HG03159 (cell line): ENCODE results near the gene MTCL1.

ENCODE experiments used
- ATAC-seq: cut with Tn5 transposase; IDR thresholded peaks from one replicate; pipeline ENCODE4 v1.9.1; 2021; ENCODE audit warnings: mild to moderate bottlenecking, moderate library complexity; ENCODE audit not compliant: unreplicated experiment

The MTCL1 gene

GRCh38 chr18:8854962-8855361, 149.6 kb downstream of the MTCL1 start:
- no peak for ATAC-seq

- no peak for ATAC-seq
Measured at GRCh38 chr18:8856212-8856611, 150.9 kb downstream of the MTCL1 start.

- ATAC-seq, result no peak
Measured at GRCh38 chr18:8856769-8857393, 151.5 kb downstream of the MTCL1 start.

- ATAC-seq, result no peak
Measured at GRCh38 chr18:8857806-8858205, 152.4 kb downstream of the MTCL1 start.

- ATAC-seq, result no peak
Measured at GRCh38 chr18:8858888-8859511, 153.6 kb downstream of the MTCL1 start.

GRCh38 chr18:8860845-8861642, 155.7 kb downstream of the MTCL1 start:
- no peak for ATAC-seq

DNA sequence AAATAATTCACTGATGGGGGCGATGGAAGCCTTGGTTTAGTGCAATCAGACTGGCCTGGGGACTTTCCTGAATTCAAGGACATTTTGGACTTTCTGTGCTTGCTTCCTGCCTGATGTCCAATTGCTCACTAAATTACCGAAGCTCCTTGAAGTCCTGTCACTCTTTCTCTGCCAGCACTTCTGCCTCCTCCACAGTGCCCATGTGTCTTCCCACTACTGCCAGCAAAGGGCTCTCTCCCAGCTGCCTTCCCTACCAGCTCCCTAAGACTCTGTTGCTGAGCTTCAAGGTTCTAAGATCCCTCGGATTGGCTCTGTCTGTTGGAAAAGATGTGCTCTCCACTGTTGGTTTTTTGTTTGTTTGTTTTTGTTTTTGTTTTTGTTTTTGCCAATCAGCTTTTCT, 158.1 kb downstream of the MTCL1 start:
- no peak for ATAC-seq

- ATAC-seq, result no peak
Measured at GRCh38 chr18:8865934-8866333, 160.6 kb downstream of the MTCL1 start.

DNA sequence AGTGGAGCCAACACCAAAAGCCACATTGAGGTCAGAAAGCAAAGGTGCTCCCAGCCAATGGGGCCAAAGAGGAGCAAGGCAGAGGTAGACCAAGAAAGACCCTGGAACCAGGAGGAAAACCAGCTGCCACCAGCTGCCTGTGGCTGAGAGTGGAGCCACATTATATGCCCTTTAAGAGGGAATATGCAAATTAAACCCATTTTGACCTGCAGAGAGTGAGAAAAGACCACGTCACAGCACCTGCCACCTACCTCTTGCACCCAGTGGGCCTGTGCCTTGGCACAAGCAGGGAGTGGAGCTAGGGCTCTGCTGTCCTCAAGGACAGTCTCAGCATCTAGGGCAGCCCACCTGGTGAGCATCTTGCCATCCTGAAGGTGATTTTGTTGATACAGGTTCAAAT, 161.3 kb downstream of the MTCL1 start:
- no peak for ATAC-seq

- no peak for ATAC-seq
Measured at GRCh38 chr18:8868276-8868675, 162.9 kb downstream of the MTCL1 start.

DNA sequence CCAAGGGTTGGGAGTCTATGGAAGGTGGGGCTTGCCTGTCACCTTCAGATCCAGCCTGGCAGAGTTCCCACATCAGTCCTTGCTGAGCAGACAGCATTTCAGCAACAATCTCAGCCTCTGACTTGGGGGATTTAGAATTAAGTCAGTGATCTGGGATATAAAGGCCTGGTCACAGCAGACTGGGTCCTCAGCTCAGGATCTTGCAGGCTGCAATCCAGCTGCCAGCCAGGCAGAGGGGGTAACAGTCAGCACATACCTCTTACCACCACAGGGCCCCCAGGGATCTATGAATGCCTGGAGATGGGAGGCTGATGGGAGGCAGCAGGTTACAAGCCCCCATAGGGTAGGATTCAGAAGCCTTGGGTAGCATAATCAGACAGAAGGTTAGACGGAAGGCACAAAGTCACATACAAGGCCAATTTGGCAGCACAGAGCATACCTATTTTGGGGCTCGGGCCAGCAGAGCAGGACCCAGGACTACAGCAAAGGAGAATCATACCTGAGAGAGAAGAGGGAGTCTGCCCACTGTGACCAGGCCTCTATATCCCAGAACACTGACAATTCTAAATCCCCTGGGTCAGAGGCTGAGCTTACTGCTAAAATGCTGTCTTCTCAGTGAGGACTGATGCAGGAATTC, 163.5 kb downstream of the MTCL1 start:
- no peak for ATAC-seq

GRCh38 chr18:8869696-8870095, 164.3 kb downstream of the MTCL1 start:
- no peak for ATAC-seq

DNA sequence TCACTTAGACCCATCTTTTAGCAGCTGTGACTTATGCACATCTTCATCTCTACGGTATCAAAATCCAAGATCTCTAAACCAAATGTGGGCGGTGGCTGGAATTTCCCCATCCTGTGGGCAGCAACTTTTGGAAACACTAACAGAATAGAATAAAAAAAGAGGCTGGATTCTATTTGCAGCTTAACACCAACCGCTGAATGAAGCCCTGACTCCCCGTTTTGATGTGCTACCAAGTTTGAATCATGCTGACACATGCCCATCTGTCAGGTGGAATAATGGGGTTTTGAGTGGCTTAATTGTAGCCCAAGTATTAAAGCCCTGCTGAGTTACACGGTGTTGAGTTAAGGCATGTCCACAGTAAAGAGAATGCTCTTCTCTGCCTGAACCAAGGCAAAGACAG, 165.2 kb downstream of the MTCL1 start:
- ATAC-seq, result no peak

DNA sequence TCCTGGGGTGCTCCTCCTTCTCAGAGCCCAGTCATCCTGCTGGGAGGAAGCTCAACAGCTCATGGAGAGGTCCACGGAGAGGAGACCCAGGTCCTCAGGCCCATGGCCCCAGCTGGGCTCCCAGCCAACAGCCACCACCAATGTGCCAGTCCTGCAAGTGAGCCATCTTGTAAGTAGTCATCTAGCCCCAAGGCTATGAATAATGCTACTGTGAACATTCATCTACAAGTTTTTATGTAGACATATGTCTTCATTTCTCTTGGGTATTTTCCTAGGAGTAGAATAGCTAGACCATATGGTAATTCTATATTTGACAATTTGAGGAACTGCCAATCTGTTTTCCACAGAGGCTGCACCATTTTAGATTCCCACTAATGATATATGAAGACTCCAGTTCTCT, 166.1 kb downstream of the MTCL1 start:
- no peak for ATAC-seq

DNA sequence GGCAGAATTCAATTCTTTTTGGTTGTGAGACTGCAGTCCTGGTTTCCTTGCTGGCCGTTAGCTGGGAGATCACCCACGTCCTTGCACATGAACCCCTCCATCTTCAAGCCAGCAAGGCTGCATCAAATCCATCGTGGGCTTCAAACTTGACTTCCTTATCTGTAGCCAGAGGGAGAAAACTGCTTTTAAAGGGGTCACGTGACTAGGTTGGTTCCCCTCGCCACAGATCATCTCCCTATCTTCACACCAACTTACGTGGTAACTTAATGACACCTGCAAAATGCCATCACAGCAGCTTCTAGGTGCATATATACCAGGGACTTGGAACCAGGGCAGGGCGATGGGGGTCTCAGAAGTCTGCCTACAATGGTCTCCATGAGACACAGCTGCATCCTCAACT, 169.5 kb downstream of the MTCL1 start:
- no peak for ATAC-seq

GRCh38 chr18:8876887-8877286, 171.5 kb downstream of the MTCL1 start:
- no peak for ATAC-seq

DNA sequence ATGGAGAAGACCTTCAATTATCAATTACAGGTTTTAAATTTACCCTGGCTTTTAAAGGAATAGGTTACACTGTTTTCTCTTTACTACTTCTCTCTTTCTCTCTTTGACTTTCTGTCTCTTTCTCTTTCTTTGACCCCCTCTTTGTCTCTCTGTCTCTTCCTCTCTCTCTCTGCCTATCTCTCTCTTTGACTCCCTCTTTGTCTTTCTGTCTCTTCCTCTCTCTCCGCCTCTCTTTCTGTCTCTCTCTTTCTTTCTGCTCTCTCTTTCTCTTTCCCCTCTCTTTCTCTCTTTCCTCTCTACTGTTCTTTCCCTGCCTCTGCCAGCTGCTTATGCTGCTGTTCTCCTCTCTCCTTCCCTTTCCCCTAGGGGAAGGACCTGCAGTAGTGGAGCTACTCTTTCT, 175.7 kb downstream of the MTCL1 start:
- ATAC-seq, result no peak
